ENCODE measurements around the gene HOXA4. TPM values are rescaled to one million over a fixed set of nuclear protein-coding genes. Genes with fewer than 3 reads are reported as not detected.
A peak's percentile ranks its signal among the peaks of the same experiment; 100 is the strongest.

HOXA4 gene
- total RNA-seq, 3 donors from 2014 or later (not counting 1 experiment from before 2014, with no cell fraction given) = 0.52 to 2.1 (median 0.63) TPM

DNA sequence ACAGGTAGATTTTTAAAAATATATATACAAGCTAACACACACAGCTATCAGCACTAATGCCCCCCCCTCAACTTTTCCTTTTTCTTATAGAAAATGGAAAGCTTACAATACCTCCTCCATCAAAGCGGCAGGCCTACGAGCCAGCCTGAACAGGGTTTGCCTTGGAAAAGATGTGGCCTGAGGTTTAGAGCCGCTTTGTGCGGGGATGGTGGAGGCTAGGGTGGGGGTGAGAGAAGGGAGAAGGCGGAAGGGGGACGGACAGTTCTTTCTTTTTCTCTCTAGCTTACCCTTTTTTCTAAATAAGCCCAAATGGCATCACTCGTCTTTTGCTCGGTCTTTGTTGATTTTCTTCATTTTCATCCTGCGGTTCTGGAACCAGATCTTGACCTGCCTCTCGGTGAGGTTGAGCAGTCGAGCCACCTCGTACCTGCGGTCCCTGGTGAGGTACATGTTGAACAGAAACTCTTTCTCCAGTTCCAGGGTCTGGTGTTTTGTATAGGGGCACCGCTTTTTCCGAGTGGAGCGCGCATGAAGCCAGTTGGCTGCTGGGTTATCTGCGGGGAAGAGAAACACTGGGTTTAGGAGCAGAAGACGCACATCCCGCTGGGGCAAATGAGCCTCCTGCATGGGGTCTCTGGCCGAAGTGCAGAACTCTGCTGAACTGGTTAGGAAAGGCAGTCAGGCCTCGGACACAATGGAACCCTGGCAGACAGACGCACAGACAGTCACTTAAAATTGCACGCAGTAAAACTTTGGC, 32.9 kb upstream of the HOXA4 start:
- Mint-ChIP-seq H3K4me3 (peak overlapping the region; percentile 52), H3K4me1 (peaks cover 31 to 57% of the 10 kb centered on the region in 2 donors), H3K36me3 (peaks cover 2% of the 10 kb centered on the region), H3K27ac (peak overlapping the region in 1 of 2 donors; percentile 26), H3K9me3 (no peaks in the 10 kb centered on the region), H3K27me3 (ENCODE audit: low read depth in 2 of 2) (peaks cover 73 to 75% of the 10 kb centered on the region in 2 donors)
- Histone ChIP-seq H3K4me1 (ENCODE audit: control insufficient read depth, insufficient read depth, low read length) (peaks cover 69% of the 10 kb centered on the region), H3K27ac (ENCODE audit: low read length) (no peak overlapping the region), H3K36me3 (ENCODE audit: control insufficient read depth, insufficient read depth, low read length) (no peaks in the 10 kb centered on the region), H3K27me3 (ENCODE audit: control insufficient read depth, insufficient read depth, low read length) (peaks cover 75% of the 10 kb centered on the region), H3K9me3 (ENCODE audit: control insufficient read depth, insufficient read depth, low read length) (no peaks in the 10 kb centered on the region), H3K4me3 (ENCODE audit: low read length) (no peak overlapping the region)
- DNase-seq = no peak
- 39% methylated on average over 21 of the region's 24 CpGs for WGBS (ENCODE audit: insufficient coverage)
- no peak for ATAC-seq
- intact Hi-C loops (cut with micrococcal nuclease) = loop anchor here (2.0 to 10.0 kb wide), 4 partner anchors 21 to 1307 kb away; partner anchors contain the start of genes EVX1 and HOXA11
- TF ChIP-seq, protein P1, sequence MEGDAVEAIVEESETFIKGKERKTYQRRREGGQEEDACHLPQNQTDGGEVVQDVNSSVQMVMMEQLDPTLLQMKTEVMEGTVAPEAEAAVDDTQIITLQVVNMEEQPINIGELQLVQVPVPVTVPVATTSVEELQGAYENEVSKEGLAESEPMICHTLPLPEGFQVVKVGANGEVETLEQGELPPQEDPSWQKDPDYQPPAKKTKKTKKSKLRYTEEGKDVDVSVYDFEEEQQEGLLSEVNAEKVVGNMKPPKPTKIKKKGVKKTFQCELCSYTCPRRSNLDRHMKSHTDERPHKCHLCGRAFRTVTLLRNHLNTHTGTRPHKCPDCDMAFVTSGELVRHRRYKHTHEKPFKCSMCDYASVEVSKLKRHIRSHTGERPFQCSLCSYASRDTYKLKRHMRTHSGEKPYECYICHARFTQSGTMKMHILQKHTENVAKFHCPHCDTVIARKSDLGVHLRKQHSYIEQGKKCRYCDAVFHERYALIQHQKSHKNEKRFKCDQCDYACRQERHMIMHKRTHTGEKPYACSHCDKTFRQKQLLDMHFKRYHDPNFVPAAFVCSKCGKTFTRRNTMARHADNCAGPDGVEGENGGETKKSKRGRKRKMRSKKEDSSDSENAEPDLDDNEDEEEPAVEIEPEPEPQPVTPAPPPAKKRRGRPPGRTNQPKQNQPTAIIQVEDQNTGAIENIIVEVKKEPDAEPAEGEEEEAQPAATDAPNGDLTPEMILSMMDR (IDR thresholded peaks at IDR 0.05) = no peak

DNA sequence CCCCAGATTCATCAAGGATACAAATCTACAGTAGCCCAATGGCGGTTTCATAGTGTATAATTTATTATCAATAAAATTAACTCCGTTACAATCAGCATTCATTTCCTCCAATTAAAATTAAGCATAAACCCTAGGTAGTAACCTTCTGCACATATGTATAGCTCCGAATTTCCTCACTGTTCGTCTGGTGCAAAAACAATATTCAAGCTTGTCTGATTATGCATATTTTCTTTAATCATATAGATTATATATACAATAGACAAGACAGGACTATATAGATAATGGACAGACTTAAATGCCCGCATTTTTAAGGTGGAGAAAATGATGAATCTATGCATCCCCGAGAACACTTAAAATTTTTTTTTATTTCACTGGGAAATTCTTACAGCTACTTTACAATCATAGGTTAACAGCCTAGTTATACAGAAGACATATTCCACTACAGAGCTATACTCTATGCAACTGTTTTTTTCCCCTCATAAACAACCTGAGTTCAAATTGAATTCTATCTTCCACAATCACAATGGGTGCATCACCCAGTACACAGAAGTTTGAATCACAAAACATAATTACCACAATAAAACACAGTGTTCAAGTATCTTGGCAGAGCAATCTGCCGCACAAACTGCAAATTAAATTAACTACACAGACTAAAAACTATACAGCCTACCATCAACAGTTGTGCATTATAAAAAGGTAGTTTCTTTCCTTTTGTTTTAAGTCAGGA, 32.2 kb upstream of the HOXA4 start:
- no peaks in the 10 kb centered on the region for H3K9me3 Mint-ChIP-seq
- peaks cover 73 to 75% of the 10 kb centered on the region in 2 donors for H3K27me3 Mint-ChIP-seq (ENCODE audit: low read depth in 2 of 2)
- H3K27me3 ChIP-seq (ENCODE audit: control insufficient read depth, insufficient read depth, low read length) = peaks cover 71% of the 10 kb centered on the region
- ATAC-seq = no peak
- TF ChIP-seq, protein P1 (IDR thresholded peaks at IDR 0.05) = no peak
- peaks cover 68% of the 10 kb centered on the region for H3K4me1 ChIP-seq (ENCODE audit: control insufficient read depth, insufficient read depth, low read length)
- no peaks in the 10 kb centered on the region for H3K9me3 ChIP-seq (ENCODE audit: control insufficient read depth, insufficient read depth, low read length)
- intact Hi-C loops (cut with micrococcal nuclease) = loop anchor here (5.0 to 10.0 kb wide), 2 partner anchors 82 to 965 kb away; partner anchors contain the start of gene EVX1
- no peaks in the 10 kb centered on the region for H3K36me3 ChIP-seq (ENCODE audit: control insufficient read depth, insufficient read depth, low read length)
- no peak overlapping the region for H3K27ac Mint-ChIP-seq
- H3K4me3 Mint-ChIP-seq = peak overlapping the region; percentile 22
- peaks cover 29 to 63% of the 10 kb centered on the region in 2 donors for H3K4me1 Mint-ChIP-seq
- no peak for DNase-seq
- H3K36me3 Mint-ChIP-seq = no peaks in the 10 kb centered on the region
- H3K27ac ChIP-seq (ENCODE audit: low read length) = no peak overlapping the region
- no peak overlapping the region for H3K4me3 ChIP-seq (ENCODE audit: low read length)
- WGBS (ENCODE audit: insufficient coverage) = 61% methylated on average over 4 of the region's 7 CpGs

DNA sequence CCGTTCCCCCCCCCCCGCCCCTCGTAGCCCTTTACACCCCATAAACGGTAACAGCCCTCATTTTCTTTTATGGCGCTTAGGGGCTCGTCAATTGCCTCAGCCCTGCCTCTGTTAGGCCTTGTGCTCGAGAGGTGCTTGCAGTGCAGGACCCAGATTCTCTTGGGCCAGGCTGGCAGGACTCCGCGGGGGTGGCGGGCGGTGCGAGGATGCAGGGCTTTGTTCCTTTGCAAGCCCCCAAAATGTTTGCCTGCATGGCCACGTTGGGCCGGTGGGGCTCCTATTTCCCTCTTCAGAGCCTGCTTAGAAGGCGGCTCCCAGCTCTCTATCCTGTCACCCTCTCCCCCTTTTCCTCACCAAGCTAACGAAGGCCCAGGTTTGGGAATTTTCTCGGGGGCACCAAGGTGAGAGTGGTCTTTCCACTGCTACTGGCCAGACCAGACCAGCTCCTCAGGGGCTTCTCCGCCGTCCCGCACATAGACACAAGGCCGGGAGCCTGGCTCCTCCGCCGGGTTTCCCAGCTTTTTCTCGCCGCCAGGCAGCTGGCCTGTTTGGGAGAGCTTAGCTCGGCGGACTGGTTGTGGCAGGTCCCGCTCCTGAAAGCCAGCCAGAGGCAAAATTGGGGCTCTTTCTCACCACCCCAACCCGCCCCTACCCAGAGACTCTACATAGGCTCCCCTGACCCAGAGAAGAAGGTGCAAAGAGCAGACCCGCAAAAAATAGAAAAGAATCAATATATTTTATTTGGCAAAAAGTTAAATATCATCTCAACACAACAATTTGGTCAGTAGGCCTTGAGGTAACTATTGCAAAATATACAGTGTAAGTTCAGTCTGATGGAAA, 31.4 kb upstream of the HOXA4 start:
- H3K9me3 Mint-ChIP-seq = no peaks in the 10 kb centered on the region
- Histone ChIP-seq H3K4me3 (ENCODE audit: low read length) (no peak overlapping the region), H3K4me1 (ENCODE audit: control insufficient read depth, insufficient read depth, low read length) (peaks cover 67% of the 10 kb centered on the region), H3K27me3 (ENCODE audit: control insufficient read depth, insufficient read depth, low read length) (peaks cover 71% of the 10 kb centered on the region), H3K9me3 (ENCODE audit: control insufficient read depth, insufficient read depth, low read length) (no peaks in the 10 kb centered on the region), H3K36me3 (ENCODE audit: control insufficient read depth, insufficient read depth, low read length) (no peaks in the 10 kb centered on the region), H3K27ac (ENCODE audit: low read length) (no peak overlapping the region)
- H3K4me3 Mint-ChIP-seq = peak overlapping the region; percentile 35
- peaks cover 69 to 75% of the 10 kb centered on the region in 2 donors for H3K27me3 Mint-ChIP-seq (ENCODE audit: low read depth in 2 of 2)
- no peak for ATAC-seq
- intact Hi-C loops (cut with micrococcal nuclease) = loop anchor here (1.0 to 10.0 kb wide), 7 partner anchors 11 to 965 kb away; partner anchors contain the start of gene EVX1
- H3K36me3 Mint-ChIP-seq = no peaks in the 10 kb centered on the region
- H3K27ac Mint-ChIP-seq = no peak overlapping the region
- TF ChIP-seq, protein P1 (IDR thresholded peaks at IDR 0.05) = no peak
- peaks cover 26 to 57% of the 10 kb centered on the region in 2 donors for H3K4me1 Mint-ChIP-seq
- 44% methylated on average over 26 of the region's 30 CpGs for WGBS (ENCODE audit: insufficient coverage)
- DNase-seq = peak in 1 of 2 donors; percentile 15
